CD4-positive, alpha-beta T cell treated with Interleukin-4 for 1 hour (primary cell): Measurements from ENCODE around the gene NACC2.
A peak's percentile ranks its signal among the peaks of the same experiment; 100 is the strongest.

Source experiments
- DNase-seq, 2 donors: peaks; one replicate each; pipeline ENCODE4 v3.0.0-alpha.2; 2020 to 2022

NACC2 gene

GRCh38 chr9:135989722-135990467, 105.2 kb downstream of the NACC2 start:
- DNase-seq: peak; percentile 19 to 27

GRCh38 chr9:135989157-135989556, 105.9 kb downstream of the NACC2 start:
- DNase-seq: no peak

GRCh38 chr9:135988493-135988892, 106.6 kb downstream of the NACC2 start:
- no peak for DNase-seq

GRCh38 chr9:135987838-135988404, 107.2 kb downstream of the NACC2 start:
- no peak for DNase-seq

- no peak for DNase-seq
Observed at GRCh38 chr9:135986605-135987004, 108.5 kb downstream of the NACC2 start.

- no peak for DNase-seq
Observed at GRCh38 chr9:135985889-135986288, 109.2 kb downstream of the NACC2 start.

GRCh38 chr9:135985459-135985774, 109.7 kb downstream of the NACC2 start:
- no peak for DNase-seq

GRCh38 chr9:135984072-135984710, 110.9 kb downstream of the NACC2 start:
- no peak for DNase-seq

GRCh38 chr9:135983208-135984071, 111.6 kb downstream of the NACC2 start:
- DNase-seq: no peak

GRCh38 chr9:135982499-135983207, 112.4 kb downstream of the NACC2 start:
- no peak for DNase-seq

- no peak for DNase-seq
Observed at GRCh38 chr9:135980926-135981630, 114.0 kb downstream of the NACC2 start.

- no peak for DNase-seq
Observed at GRCh38 chr9:135979547-135980166, 115.4 kb downstream of the NACC2 start.

- DNase-seq: peak; percentile 58 to 69
Observed at GRCh38 chr9:135978642-135979546, 116.2 kb downstream of the NACC2 start.

- no peak for DNase-seq
Observed at GRCh38 chr9:135976944-135977343, 118.1 kb downstream of the NACC2 start.

- DNase-seq: no peak
Observed at GRCh38 chr9:135976531-135976930, 118.6 kb downstream of the NACC2 start.

GRCh38 chr9:135975834-135976233, 119.3 kb downstream of the NACC2 start:
- no peak for DNase-seq

- no peak for DNase-seq
Observed at GRCh38 chr9:135974220-135974573, 120.9 kb downstream of the NACC2 start.

GRCh38 chr9:135973277-135974219, 121.5 kb downstream of the NACC2 start:
- DNase-seq: peak in 1 of 2 donors; percentile 48

- peak; percentile 40 to 49 for DNase-seq
Observed at GRCh38 chr9:135971892-135972291, 123.2 kb downstream of the NACC2 start.
